ENCODE data around the gene RGS17.

The RGS17 gene

GRCh38 chr6:153016846-153017245 is 114.2 kb downstream of the RGS17 start:
- ChIA-PET CTCF (interaction anchor here (0.6 kb wide), 1 partner anchor 169 kb away, joined by 3 read pairs; no protein-coding TSS in a partner anchor), POLR2A (no interaction called here)
- TF ChIP-seq ZNF121 (tag by site-specific recombination; IDR thresholded peaks at IDR 0.05) (no peak), WT1 (tag by site-specific recombination; IDR thresholded peaks at IDR 0.05) (no peak), ZNF530 (tag by site-specific recombination; IDR thresholded peaks at IDR 0.05; ENCODE audit: low read depth) (no peak), ZNF626 (tag by site-specific recombination; IDR thresholded peaks at IDR 0.05) (no peak), GLI2 (tag by site-specific recombination; IDR thresholded peaks at IDR 0.05; ENCODE audit: borderline replicate concordance, low read depth) (no peak), ZNF292 (tag by site-specific recombination; IDR thresholded peaks at IDR 0.05; ENCODE audit: borderline replicate concordance, low read depth) (no peak), ZNF623 (tag by site-specific recombination; IDR thresholded peaks at IDR 0.05) (no peak), GFI1B (tag by site-specific recombination; IDR thresholded peaks at IDR 0.05) (no peak), ZBTB8A (tag by site-specific recombination; IDR thresholded peaks at IDR 0.05) (no peak)
- H3K4me3 ChIP-seq (ENCODE audit: low read depth, low read length): no peak overlapping the region
- H3K9me3 ChIP-seq (ENCODE audit: control insufficient read depth, insufficient read depth, low read depth, low read length): no peaks in the 10 kb centered on the region
- H3K36me3 ChIP-seq (ENCODE audit: control insufficient read depth in 2 of 2, insufficient read depth in 1 of 2, low read length in 2 of 2): no peaks in the 10 kb centered on the region
- H3K4me1 ChIP-seq (ENCODE audit: control insufficient read depth, insufficient read depth, low read length): no peaks in the 10 kb centered on the region
- no peak overlapping the region for H3K27ac ChIP-seq (ENCODE audit: extremely low read depth, low read depth, low read length)

GRCh38 chr6:153015094-153015640 is 115.9 kb downstream of the RGS17 start:
- TF ChIP-seq ZNF529 (tag by site-specific recombination; IDR thresholded peaks at IDR 0.05; ENCODE audit: insufficient replicate concordance) (no peak), ZSCAN30 (tag by site-specific recombination; IDR thresholded peaks at IDR 0.05) (no peak), ZNF175 (tag by site-specific recombination; IDR thresholded peaks at IDR 0.05) (no peak), ZBTB1 (tag by site-specific recombination; IDR thresholded peaks at IDR 0.05) (no peak), ZNF248 (tag by site-specific recombination; IDR thresholded peaks at IDR 0.05) (no peak), PRDM2 (tag by site-specific recombination; IDR thresholded peaks at IDR 0.05; ENCODE audit: borderline replicate concordance) (no peak), ZNF2 (tag by site-specific recombination; IDR thresholded peaks at IDR 0.05) (no peak), ZNF530 (tag by site-specific recombination; IDR thresholded peaks at IDR 0.05; ENCODE audit: low read depth) (no peak), ZXDB (tag by site-specific recombination; IDR thresholded peaks at IDR 0.05) (no peak), MZF1 (tag by site-specific recombination; IDR thresholded peaks at IDR 0.05; ENCODE audit: borderline replicate concordance) (no peak), SP2 (tag by site-specific recombination; IDR thresholded peaks at IDR 0.05) (no peak), RBAK (tag by site-specific recombination; IDR thresholded peaks at IDR 0.05) (no peak), ZNF513 (tag by site-specific recombination; IDR thresholded peaks at IDR 0.05) (no peak), ZNF133 (tag by site-specific recombination; IDR thresholded peaks at IDR 0.05) (no peak)
- TF ChIP-seq, protein P1, sequence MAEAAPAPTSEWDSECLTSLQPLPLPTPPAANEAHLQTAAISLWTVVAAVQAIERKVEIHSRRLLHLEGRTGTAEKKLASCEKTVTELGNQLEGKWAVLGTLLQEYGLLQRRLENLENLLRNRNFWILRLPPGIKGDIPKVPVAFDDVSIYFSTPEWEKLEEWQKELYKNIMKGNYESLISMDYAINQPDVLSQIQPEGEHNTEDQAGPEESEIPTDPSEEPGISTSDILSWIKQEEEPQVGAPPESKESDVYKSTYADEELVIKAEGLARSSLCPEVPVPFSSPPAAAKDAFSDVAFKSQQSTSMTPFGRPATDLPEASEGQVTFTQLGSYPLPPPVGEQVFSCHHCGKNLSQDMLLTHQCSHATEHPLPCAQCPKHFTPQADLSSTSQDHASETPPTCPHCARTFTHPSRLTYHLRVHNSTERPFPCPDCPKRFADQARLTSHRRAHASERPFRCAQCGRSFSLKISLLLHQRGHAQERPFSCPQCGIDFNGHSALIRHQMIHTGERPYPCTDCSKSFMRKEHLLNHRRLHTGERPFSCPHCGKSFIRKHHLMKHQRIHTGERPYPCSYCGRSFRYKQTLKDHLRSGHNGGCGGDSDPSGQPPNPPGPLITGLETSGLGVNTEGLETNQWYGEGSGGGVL (tag by site-specific recombination; IDR thresholded peaks at IDR 0.05): no peak
- Histone ChIP-seq H3K36me3 (ENCODE audit: control insufficient read depth in 2 of 2, insufficient read depth in 1 of 2, low read length in 2 of 2) (no peaks in the 10 kb centered on the region), H3K27ac (ENCODE audit: extremely low read depth, low read depth, low read length) (no peak overlapping the region), H3K4me3 (ENCODE audit: low read depth, low read length) (no peak overlapping the region), H3K4me1 (ENCODE audit: control insufficient read depth, insufficient read depth, low read length) (no peaks in the 10 kb centered on the region), H3K9me3 (ENCODE audit: control insufficient read depth, insufficient read depth, low read depth, low read length) (no peaks in the 10 kb centered on the region)
- POLR2A ChIA-PET: interaction anchor here (1.4 kb wide), 1 partner anchor 20 kb away, joined by 3 read pairs; no protein-coding TSS in a partner anchor
- CTCF ChIA-PET: interaction anchor here (0.6 kb wide), 1 partner anchor 51 kb away, joined by 3 read pairs; no protein-coding TSS in a partner anchor
